SHP77 (cell line): ENCODE measurements around the gene PDE1C.
A peak's percentile ranks its signal among the peaks of the same experiment; 100 is the strongest.

Source experiments
- DNase-seq, 2 experiments: peaks; one replicate each; lab custom pipeline; 2025; lab: John Stamatoyannopoulos, UW

PDE1C gene

GRCh38 chr7:32074787-32075585 is 4.8 kb upstream of the PDE1C start:
- DNase-seq = no peak

- no peak for DNase-seq
These were observed 3.3 kb upstream of the PDE1C start for GRCh38 chr7:32073533-32073932.

GRCh38 chr7:32072397-32072796 is 2.2 kb upstream of the PDE1C start:
- DNase-seq = no peak

- DNase-seq = no peak
These were observed 1.4 kb upstream of the PDE1C start for GRCh38 chr7:32071466-32072091.

- DNase-seq = no peak
These were observed 179 bp downstream of the PDE1C start for GRCh38 chr7:32070051-32070405.

- DNase-seq = no peak
These were observed 1.0 kb downstream of the PDE1C start for GRCh38 chr7:32069116-32069650.

- no peak for DNase-seq
These were observed 1.7 kb downstream of the PDE1C start for GRCh38 chr7:32068411-32069101.

- no peak for DNase-seq
These were observed 3.8 kb downstream of the PDE1C start for GRCh38 chr7:32066441-32066840.

GRCh38 chr7:32063614-32064013 is 6.6 kb downstream of the PDE1C start:
- no peak for DNase-seq

GRCh38 chr7:32062150-32062549 is 8.1 kb downstream of the PDE1C start:
- DNase-seq = peak; percentile 45 to 54

GRCh38 chr7:32061346-32061745 is 8.9 kb downstream of the PDE1C start:
- DNase-seq = no peak

- peak in 1 of 2 experiments; percentile 8 for DNase-seq
These were observed 10.8 kb downstream of the PDE1C start for GRCh38 chr7:32059289-32060011.

GRCh38 chr7:32058002-32058401 is 12.2 kb downstream of the PDE1C start:
- DNase-seq = no peak

GRCh38 chr7:32056767-32057166 is 13.4 kb downstream of the PDE1C start:
- DNase-seq = no peak

GRCh38 chr7:32053204-32053603 is 17.0 kb downstream of the PDE1C start:
- no peak for DNase-seq

- DNase-seq = no peak
These were observed 19.1 kb downstream of the PDE1C start for GRCh38 chr7:32051128-32051527.

- DNase-seq = no peak
These were observed 20.6 kb downstream of the PDE1C start for GRCh38 chr7:32049599-32049998.

GRCh38 chr7:32048970-32049491 is 21.2 kb downstream of the PDE1C start:
- DNase-seq = no peak

- DNase-seq = no peak
These were observed 22.4 kb downstream of the PDE1C start for GRCh38 chr7:32047801-32048200.

GRCh38 chr7:32047075-32047474 is 23.1 kb downstream of the PDE1C start:
- no peak for DNase-seq

- DNase-seq = no peak
These were observed 25.0 kb downstream of the PDE1C start for GRCh38 chr7:32045228-32045627.

GRCh38 chr7:32044739-32045138 is 25.5 kb downstream of the PDE1C start:
- no peak for DNase-seq
